Bone marrow (tissue), 2 donors: ENCODE results near the gene ABCC1.

Experiments used
- DNase-seq, 2 donors: peaks; one replicate each; lab custom pipeline; 2025; lab: John Stamatoyannopoulos, UW

The ABCC1 gene

GRCh38 chr16:15993946-15994665, 44.7 kb downstream of the ABCC1 start:
- DNase-seq: no peak

DNA sequence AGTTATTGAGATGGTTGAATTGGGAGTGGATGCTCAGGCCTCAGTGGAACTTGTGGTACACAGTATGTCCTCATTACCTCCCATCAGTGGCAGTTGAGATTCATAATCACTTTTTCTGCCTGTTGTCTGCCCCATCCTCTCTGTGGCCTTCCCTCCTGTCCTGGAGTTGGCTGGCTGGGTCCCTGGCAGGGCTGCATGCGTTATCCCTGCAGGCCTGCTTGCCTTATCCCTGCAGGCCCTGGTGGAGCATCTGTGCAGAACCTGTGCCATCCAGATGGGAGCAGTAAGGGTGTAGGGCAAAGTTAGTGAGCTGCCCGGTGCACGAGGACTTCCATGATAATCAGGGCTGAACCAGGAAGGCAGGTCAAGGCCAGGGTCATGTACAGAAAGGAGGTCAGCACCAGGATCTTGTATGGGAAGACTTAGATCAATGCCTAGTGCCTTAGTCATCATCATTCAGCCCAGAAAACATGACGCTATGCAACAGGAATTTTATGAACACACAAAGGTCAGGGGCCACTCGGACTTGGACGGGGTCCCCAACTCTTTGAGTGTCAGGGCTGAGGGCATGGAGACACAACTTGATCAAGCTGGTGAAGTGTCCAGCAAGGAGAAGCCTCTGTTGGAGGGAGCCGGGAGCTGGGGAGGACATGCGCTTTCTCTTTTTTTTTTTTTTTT, 47.2 kb downstream of the ABCC1 start:
- no peak for DNase-seq

DNA sequence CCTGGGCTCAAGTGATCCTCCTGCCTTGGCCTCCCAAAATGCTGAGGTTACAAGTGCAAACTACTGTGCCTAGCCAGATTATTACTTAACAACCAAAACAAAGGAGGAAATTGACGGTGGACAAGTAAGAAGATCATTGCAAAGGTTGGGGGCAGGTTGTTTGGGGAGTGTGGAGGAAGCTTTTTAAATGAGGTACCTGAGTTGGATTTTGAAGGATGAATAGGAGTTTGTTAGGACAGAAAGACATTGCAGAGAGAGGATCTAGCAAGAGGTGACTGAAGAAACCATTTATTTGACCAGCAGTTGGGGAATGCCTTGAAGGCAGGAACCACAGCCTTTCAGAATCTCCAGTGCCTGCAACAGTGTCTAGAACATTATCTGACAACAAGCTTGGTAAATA, 51.3 kb downstream of the ABCC1 start:
- no peak for DNase-seq

- no peak for DNase-seq
These were observed 52.3 kb downstream of the ABCC1 start for GRCh38 chr16:16001596-16002255.

GRCh38 chr16:16003719-16004313, 54.4 kb downstream of the ABCC1 start:
- no peak for DNase-seq

GRCh38 chr16:16004314-16004749, 54.9 kb downstream of the ABCC1 start:
- no peak for DNase-seq

DNA sequence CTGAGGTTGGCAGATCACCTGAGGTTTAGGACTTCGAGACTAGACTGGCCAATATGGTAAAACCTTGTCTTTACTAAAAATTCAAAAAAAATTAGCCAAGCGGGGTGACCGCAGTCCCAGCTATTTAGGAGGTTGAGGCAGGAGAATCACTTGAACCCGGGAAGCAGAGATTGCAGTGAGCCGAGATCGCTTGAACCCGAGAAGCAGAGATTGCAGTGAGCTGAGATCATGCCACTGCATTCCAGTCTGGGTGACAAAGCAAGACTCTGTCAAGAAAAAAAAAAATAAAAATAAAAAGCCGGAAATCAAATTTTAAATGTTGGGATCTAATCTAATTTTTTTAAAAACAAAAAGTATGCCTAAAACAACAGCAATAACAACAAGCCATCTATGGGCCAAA, 56.3 kb downstream of the ABCC1 start:
- DNase-seq: no peak

GRCh38 chr16:16006650-16007049, 57.2 kb downstream of the ABCC1 start:
- no peak for DNase-seq

DNA sequence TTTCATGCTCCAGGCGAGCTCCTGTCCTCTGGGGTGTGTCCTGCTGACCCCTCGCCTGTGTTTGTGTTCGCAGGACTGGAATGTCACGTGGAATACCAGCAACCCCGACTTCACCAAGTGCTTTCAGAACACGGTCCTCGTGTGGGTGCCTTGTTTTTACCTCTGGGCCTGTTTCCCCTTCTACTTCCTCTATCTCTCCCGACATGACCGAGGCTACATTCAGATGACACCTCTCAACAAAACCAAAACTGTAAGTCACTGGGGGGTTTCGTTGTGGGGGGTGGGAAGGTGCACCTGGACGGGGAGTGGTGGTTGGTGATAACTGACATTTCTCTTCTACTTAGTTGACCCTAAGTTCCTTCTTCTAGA, 58.3 kb downstream of the ABCC1 start:
- peak in 1 of 2 donors; percentile 64 for DNase-seq

- no peak for DNase-seq
These were observed 59.2 kb downstream of the ABCC1 start for GRCh38 chr16:16008666-16009065.

DNA sequence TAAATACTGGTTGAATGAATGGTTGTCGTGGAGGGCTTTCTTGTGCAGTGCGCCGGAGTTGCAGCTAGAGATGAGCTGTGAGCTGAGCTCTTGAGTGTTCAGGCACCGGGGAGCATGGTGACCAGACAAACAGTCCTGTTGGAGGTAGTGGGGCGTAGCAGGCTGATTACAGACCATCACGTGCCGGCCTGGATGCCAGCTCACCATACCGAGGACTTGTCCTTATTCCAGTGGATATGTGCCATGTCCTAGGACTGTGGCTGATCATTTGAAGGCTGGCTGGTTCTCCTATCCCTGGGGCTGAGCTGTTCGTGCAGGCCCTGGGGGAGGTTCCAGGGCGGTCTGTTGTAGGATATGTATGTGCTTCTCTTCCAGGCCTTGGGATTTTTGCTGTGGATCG, 60.0 kb downstream of the ABCC1 start:
- no peak for DNase-seq

DNA sequence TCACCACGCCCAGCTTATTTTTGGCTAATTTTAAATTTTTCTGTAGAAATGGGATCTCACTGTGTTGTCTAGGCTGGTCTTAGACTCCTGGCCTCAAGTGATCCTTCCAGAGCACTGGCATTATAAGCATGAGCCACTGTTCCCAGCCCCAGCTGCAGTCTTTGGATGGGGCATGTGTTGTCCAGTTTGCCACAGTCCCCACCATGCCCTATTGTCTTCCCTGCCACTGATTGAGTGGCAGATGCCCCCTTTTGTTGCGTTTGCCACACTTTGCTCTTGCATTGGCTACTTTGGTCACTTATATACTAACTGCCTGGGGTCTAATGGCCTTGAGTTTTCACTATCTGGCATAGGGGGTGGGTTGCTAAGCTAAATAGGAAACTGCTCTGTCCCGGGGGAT, 60.8 kb downstream of the ABCC1 start:
- no peak for DNase-seq

DNA sequence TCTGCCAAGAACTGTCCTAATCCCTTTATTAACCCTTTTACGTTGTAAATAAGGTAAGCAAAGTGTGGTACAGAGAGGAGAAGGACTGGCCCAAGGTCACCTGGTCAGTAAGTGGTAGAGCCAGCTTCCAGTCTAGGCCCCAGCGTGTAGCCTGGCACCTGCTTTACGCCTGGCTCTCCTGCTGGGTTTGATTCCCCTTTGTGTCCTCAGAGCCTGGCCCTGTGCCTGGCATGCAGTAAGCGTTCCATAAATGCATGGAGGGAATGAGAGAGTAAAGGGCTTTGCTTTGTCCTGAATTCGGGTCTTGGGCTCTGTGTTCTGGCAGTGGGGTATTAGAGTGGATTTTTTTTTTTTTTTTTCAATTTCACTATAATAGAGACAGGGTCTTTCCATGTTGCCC, 62.7 kb downstream of the ABCC1 start:
- DNase-seq: no peak

GRCh38 chr16:16013812-16014211, 64.4 kb downstream of the ABCC1 start:
- DNase-seq: no peak

DNA sequence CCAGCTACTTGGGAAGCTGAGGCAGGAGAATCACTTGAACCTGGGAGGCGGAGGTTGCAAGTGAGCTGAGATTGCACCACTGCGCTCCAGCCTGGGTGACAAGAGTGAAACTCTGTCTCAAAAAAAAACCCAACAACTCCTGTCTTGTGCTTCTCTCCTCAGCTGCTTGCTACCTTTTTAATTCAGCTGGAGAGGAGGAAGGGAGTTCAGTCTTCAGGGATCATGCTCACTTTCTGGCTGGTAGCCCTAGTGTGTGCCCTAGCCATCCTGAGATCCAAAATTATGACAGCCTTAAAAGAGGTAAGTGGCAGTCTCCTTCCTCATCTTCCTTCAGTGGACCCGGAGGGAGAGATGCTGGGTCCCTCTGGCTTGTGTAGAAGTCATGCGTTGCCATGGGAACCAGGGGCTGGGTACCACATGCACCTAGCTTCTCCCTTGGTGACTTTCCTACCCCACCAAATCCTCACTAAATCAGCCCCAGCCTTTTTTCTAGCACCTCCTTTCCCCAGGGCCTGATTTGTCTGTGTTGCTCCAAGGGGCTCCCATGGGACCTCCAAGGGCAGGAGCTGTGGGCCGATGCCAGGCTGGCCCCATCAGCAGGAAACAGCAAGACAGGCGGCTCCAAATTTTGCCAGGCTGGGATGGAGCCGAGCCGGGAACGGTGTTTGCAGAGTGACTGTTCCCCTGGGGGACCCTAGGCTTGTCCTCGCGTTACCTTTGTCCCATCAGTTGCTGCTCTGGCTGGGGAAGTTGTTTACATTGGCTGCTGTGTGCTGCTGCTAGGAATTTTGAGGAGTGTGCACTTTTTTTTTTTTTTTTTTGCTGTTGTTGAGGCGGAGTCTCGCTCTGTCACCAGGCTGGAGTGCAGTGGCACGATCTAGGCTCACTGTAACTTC, 65.2 kb downstream of the ABCC1 start:
- DNase-seq: no peak

GRCh38 chr16:16015849-16016248, 66.4 kb downstream of the ABCC1 start:
- no peak for DNase-seq

- no peak for DNase-seq
These were observed 67.1 kb downstream of the ABCC1 start for GRCh38 chr16:16016388-16016964.

DNA sequence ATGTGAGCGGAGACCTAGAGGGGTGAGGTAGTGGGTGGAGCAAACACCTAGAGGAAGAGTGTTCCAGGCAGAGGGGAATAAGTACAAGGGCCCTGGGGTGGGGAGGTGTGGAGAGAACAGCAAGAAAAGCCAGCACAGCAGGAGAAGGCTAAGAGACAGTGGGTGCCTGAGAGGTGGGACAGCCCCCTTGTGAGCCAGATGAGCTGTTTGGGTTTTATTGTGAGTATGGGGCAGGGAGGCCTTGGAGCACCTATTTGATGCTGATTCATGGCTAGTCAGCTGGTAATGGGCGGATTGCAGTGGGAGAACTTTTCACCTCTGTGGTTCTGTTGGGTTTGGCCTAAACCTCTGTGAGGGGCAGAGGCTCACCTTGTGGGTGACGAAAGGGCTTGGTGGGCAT, 68.4 kb downstream of the ABCC1 start:
- DNase-seq: no peak

DNA sequence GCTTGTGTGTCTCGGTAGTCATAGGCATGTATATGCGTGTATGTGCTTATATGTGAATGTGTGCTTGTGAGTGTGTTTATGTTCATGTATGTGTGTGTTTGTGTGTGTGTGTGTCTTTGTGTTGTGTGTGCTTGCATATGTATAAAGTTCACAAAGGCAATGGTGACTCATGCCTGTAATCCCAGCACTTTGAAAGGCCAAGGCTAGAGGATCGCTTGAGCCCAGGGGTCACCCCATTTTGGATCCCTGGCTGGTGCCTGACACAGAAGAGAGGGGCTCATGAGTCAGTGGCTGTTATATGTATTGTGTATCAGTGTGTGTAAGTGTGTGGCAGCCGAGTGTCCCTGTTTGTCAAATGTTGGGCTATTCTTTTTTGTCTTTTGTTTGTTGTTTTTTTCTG, 69.3 kb downstream of the ABCC1 start:
- no peak for DNase-seq

GRCh38 chr16:16019488-16019887, 70.1 kb downstream of the ABCC1 start:
- DNase-seq: no peak

- no peak for DNase-seq
These were observed 70.9 kb downstream of the ABCC1 start for GRCh38 chr16:16020291-16020690.
